Astrocyte (in vitro differentiated cells and primary cell): ENCODE results near the gene STRADB.

ENCODE experiments used
- CTCF ChIP-seq: IDR thresholded peaks from 2 replicates; pipeline ENCODE4 v1.5.1; 2011; ENCODE audit warnings: low read depth, mild to moderate bottlenecking, inconsistent platforms, low read length, moderate library complexity; ENCODE audit not compliant: insufficient read depth
- EZH2 ChIP-seq: IDR thresholded peaks from 2 replicates; pipeline ENCODE4 v1.6.1; 2012; ENCODE audit warnings: mild to moderate bottlenecking, low read length, inconsistent platforms; ENCODE audit not compliant: insufficient read depth

- no peak for TF ChIP-seq CTCF
- no peak for TF ChIP-seq EZH2
Observed at GRCh38 chr2:201432038-201432620, 19.4 kb upstream of the STRADB start.
